Neural cell (in vitro differentiated cells): Measurements from ENCODE around the gene BTBD19. TPM values are rescaled to one million over a fixed set of nuclear protein-coding genes. Genes with fewer than 3 reads are reported as not detected.

Experiments
- H2AFZ ChIP-seq: fragments of 200-600, 300-800 bp; sonication (generic), shearing (Covaris generic); 2 replicates; pipeline ENCODE4 v1.6.0; 2014; ENCODE audit warnings: low read depth, mild to moderate bottlenecking, antibody characterized with exemption, low read length, moderate library complexity
- H3F3A ChIP-seq: fragments of 200-600 bp; shearing (Covaris generic); 2 replicates; pipeline ENCODE4 v1.6.1; 2016; ENCODE audit warnings: mild to moderate bottlenecking, moderate library complexity, mixed read lengths, antibody characterized with exemption, low read length; ENCODE audit not compliant: insufficient read depth, poor library complexity, severe bottlenecking
- H3K27ac ChIP-seq: fragments of 200-600, 300-800 bp; sonication (generic), shearing (Covaris generic); 2 replicates; pipeline ENCODE4 v1.5.1; 2014; ENCODE audit warnings: mild to moderate bottlenecking, low read length, moderate library complexity
- H3K27me3 ChIP-seq: fragments of 300-800, 200-600 bp; sonication (generic), shearing (Covaris generic); 2 replicates; pipeline ENCODE4 v1.6.0; 2014; ENCODE audit warnings: mild to moderate bottlenecking, low read depth, low read length, moderate library complexity; ENCODE audit not compliant: insufficient read depth
- H3K36me3 ChIP-seq: fragments of 300-800, 200-600 bp; sonication (generic), shearing (Covaris generic); 2 replicates; pipeline ENCODE4 v1.5.1; 2014; ENCODE audit warnings: mild to moderate bottlenecking, antibody characterized with exemption, low read length, moderate library complexity; ENCODE audit not compliant: insufficient read depth
- H3K4me2 ChIP-seq: fragments of 300-800, 200-600 bp; sonication (generic), shearing (Covaris generic); 2 replicates; pipeline ENCODE4 v1.6.0; 2014; ENCODE audit warnings: mild to moderate bottlenecking, low read length
- H3K4me3 ChIP-seq: fragments of 300-800, 200-600 bp; sonication (generic), shearing (Covaris generic); 2 replicates; pipeline ENCODE4 v1.5.1; 2014; ENCODE audit warnings: mild to moderate bottlenecking, low read length, moderate library complexity
- H3K79me2 ChIP-seq: fragments of 200-600 bp; shearing (Covaris generic); replicated peaks from 2 replicates; pipeline ENCODE4 v1.6.0; 2014; ENCODE audit warnings: mild to moderate bottlenecking, low read length, moderate library complexity; ENCODE audit not compliant: insufficient read depth
- H3K9ac ChIP-seq: fragments of 300-800, 200-600 bp; sonication (generic), shearing (Covaris generic); 2 replicates; pipeline ENCODE4 v1.6.1; 2016; ENCODE audit warnings: mild to moderate bottlenecking, low read length, mixed read lengths
- H3K9me2 ChIP-seq: fragments of 200-600 bp; shearing (Covaris generic); 2 replicates; pipeline ENCODE4 v1.6.1; 2016; ENCODE audit warnings: mild to moderate bottlenecking, low read length, mixed read lengths; ENCODE audit not compliant: insufficient read depth
- H3K9me3 ChIP-seq: fragments of 200-600, 300-800 bp; sonication (generic), shearing (Covaris generic); 2 replicates; pipeline ENCODE4 v1.6.1; 2016; ENCODE audit warnings: mild to moderate bottlenecking, mixed run types, low read length, moderate library complexity, mixed read lengths
- H4K20me1 ChIP-seq: fragments of 200-600 bp; shearing (Covaris generic); 2 replicates; pipeline ENCODE4 v1.6.1; 2016; ENCODE audit warnings: mild to moderate bottlenecking, mixed run types; ENCODE audit not compliant: insufficient read depth
- EP300 ChIP-seq: fragments of 450-650 bp; conservative IDR thresholded peaks from 2 replicates; pipeline ENCODE4 v1.6.1; 2014; ENCODE audit warnings: antibody characterized with exemption, mild to moderate bottlenecking, moderate library complexity; ENCODE audit not compliant: poor library complexity, severe bottlenecking
- EZH2 ChIP-seq: fragments of 200-600, 300-800 bp; shearing (Covaris generic), sonication (generic); IDR thresholded peaks from 2 replicates; pipeline ENCODE4 v1.6.1; 2014; ENCODE audit warnings: antibody characterized with exemption, low read length, borderline replicate concordance, mild to moderate bottlenecking; ENCODE audit not compliant: insufficient read depth, poor library complexity, severe bottlenecking
- MXI1 ChIP-seq: fragments of 450-650 bp; conservative IDR thresholded peaks from 2 replicates; pipeline ENCODE4 v1.6.1; 2014; ENCODE audit warnings: antibody characterized with exemption, mild to moderate bottlenecking; ENCODE audit not compliant: poor library complexity, severe bottlenecking
- POLR2AphosphoS5 ChIP-seq: IDR thresholded peaks from 2 replicates; pipeline ENCODE4 v1.6.1; 2012
- RAD21 ChIP-seq: fragments of 450-650 bp; conservative IDR thresholded peaks from 2 replicates; pipeline ENCODE4 v1.6.1; 2014; ENCODE audit warnings: antibody characterized with exemption, mild to moderate bottlenecking, moderate library complexity
- REST ChIP-seq: IDR thresholded peaks from 2 replicates; pipeline ENCODE4 v1.6.1; 2012; ENCODE audit warnings: borderline replicate concordance
- SMC3 ChIP-seq: fragments of 450-650 bp; conservative IDR thresholded peaks from 2 replicates; pipeline ENCODE4 v1.6.1; 2014; ENCODE audit warnings: antibody characterized with exemption, mild to moderate bottlenecking, moderate library complexity; ENCODE audit not compliant: poor library complexity
- TAF1 ChIP-seq: IDR thresholded peaks from 2 replicates; pipeline ENCODE4 v1.6.1; 2012; ENCODE audit warnings: low read depth
- polyA plus RNA-seq: library from polyadenylated mRNA; depleted of rRNA; stranded (reverse); fragments of >200 nt; gene quantifications from 2 replicates; pipeline ENCODE4 v1.2.3, GENCODE V29; 2014
- TF ChIP-seq, protein P1 (sequence below): fragments of 450-650 bp; IDR thresholded peaks from 2 replicates; pipeline ENCODE4 v1.5.1; 2014; ENCODE audit warnings: antibody characterized with exemption, mild to moderate bottlenecking, moderate library complexity; ENCODE audit not compliant: poor library complexity, severe bottlenecking

The BTBD19 gene
- polyA plus RNA-seq, 1 donor from 2014 or later = not detected

GRCh38 chr1:44776730-44777068 lies 31.6 kb upstream of the BTBD19 start:
- H3F3A ChIP-seq = no peaks in the 10 kb centered on the region
- H2AFZ ChIP-seq = no peak overlapping the region
- H3K4me3 ChIP-seq = peak overlapping the region; percentile 81
- H3K9me2 ChIP-seq = no peaks in the 10 kb centered on the region
- H3K36me3 ChIP-seq = no peaks in the 10 kb centered on the region
- peak overlapping the region; percentile 75 for H3K4me2 ChIP-seq
- peak overlapping the region; percentile 95 for H3K9ac ChIP-seq
- H3K79me2 ChIP-seq = peaks cover 10% of the 10 kb centered on the region
- peaks cover 2% of the 10 kb centered on the region for H4K20me1 ChIP-seq
- no peaks in the 10 kb centered on the region for H3K27me3 ChIP-seq
- H3K9me3 ChIP-seq = no peaks in the 10 kb centered on the region
- H3K27ac ChIP-seq = no peak overlapping the region
- TF ChIP-seq, protein P1, sequence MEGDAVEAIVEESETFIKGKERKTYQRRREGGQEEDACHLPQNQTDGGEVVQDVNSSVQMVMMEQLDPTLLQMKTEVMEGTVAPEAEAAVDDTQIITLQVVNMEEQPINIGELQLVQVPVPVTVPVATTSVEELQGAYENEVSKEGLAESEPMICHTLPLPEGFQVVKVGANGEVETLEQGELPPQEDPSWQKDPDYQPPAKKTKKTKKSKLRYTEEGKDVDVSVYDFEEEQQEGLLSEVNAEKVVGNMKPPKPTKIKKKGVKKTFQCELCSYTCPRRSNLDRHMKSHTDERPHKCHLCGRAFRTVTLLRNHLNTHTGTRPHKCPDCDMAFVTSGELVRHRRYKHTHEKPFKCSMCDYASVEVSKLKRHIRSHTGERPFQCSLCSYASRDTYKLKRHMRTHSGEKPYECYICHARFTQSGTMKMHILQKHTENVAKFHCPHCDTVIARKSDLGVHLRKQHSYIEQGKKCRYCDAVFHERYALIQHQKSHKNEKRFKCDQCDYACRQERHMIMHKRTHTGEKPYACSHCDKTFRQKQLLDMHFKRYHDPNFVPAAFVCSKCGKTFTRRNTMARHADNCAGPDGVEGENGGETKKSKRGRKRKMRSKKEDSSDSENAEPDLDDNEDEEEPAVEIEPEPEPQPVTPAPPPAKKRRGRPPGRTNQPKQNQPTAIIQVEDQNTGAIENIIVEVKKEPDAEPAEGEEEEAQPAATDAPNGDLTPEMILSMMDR = no peak
- TF ChIP-seq SMC3 (no peak), EZH2 (no peak), EP300 (no peak), RAD21 (no peak), POLR2AphosphoS5 (no peak), MXI1 (no peak), REST (no peak), TAF1 (no peak)

DNA sequence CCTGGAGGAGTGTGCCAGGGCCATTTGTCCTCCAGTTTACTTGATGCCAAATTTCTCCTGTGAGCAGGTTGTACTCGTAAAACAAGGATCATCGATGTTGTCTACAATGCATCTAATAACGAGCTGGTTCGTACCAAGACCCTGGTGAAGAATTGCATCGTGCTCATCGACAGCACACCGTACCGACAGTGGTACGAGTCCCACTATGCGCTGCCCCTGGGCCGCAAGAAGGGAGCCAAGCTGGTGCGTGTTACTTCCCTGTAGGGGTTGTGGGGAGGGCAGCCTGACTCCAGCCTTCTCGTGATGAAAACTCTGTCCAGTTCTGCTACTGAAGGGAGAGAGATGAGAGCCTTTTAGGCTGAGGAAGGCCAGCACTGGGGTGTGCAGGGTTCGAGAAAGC lies 30.8 kb upstream of the BTBD19 start:
- H3K9me2 ChIP-seq = no peaks in the 10 kb centered on the region
- no peak overlapping the region for H3K27ac ChIP-seq
- no peaks in the 10 kb centered on the region for H3K27me3 ChIP-seq
- H3K4me3 ChIP-seq = peak overlapping the region; percentile 81
- no peak overlapping the region for H2AFZ ChIP-seq
- H3F3A ChIP-seq = no peaks in the 10 kb centered on the region
- H4K20me1 ChIP-seq = peaks cover 2% of the 10 kb centered on the region
- peaks cover 10% of the 10 kb centered on the region for H3K79me2 ChIP-seq
- H3K9ac ChIP-seq = no peak overlapping the region
- no peak for TF ChIP-seq EP300
- no peak for TF ChIP-seq MXI1
- no peak for TF ChIP-seq RAD21
- TF ChIP-seq, protein P1 = no peak
- no peak for TF ChIP-seq EZH2
- TF ChIP-seq TAF1 = no peak
- TF ChIP-seq REST = no peak
- TF ChIP-seq POLR2AphosphoS5 = no peak
- TF ChIP-seq SMC3 = no peak
- no peak overlapping the region for H3K4me2 ChIP-seq
- no peaks in the 10 kb centered on the region for H3K9me3 ChIP-seq
- no peaks in the 10 kb centered on the region for H3K36me3 ChIP-seq
